Measurements from ENCODE around the gene PRH1.

The PRH1 gene

GRCh38 chr12:10851243-10851858, 32.7 kb downstream of the PRH1 start:
- TF ChIP-seq POLR2AphosphoS5 (IDR thresholded peaks at IDR 0.05; ENCODE audit: low read depth, low read length): no peak
- no peak for TF ChIP-seq TAF1 (IDR thresholded peaks at IDR 0.05; ENCODE audit: low read depth, low read length)
- TF ChIP-seq POLR2A (IDR thresholded peaks at IDR 0.05; ENCODE audit: low read depth, low read length): no peak
- TF ChIP-seq PAX5 (IDR thresholded peaks at IDR 0.05; ENCODE audit: insufficient read depth, low read length, severe bottlenecking): no peak
- no peak for TF ChIP-seq POU2F2 (IDR thresholded peaks at IDR 0.05; ENCODE audit: low read depth, low read length)
- no peak for TF ChIP-seq SPI1 (IDR thresholded peaks at IDR 0.05; ENCODE audit: low read depth, low read length)
- no peak for DNase-seq (ENCODE audit: insufficient read length, low spot score)
- no peak for FAIRE-seq

- FAIRE-seq (no peak), DNase-seq (ENCODE audit: insufficient read length, low spot score) (no peak)
- TF ChIP-seq POLR2A (IDR thresholded peaks at IDR 0.05; ENCODE audit: low read depth, low read length) (no peak), TAF1 (IDR thresholded peaks at IDR 0.05; ENCODE audit: low read depth, low read length) (no peak), POLR2AphosphoS5 (IDR thresholded peaks at IDR 0.05; ENCODE audit: low read depth, low read length) (no peak), PAX5 (IDR thresholded peaks at IDR 0.05; ENCODE audit: insufficient read depth, low read length, severe bottlenecking) (no peak), SPI1 (IDR thresholded peaks at IDR 0.05; ENCODE audit: low read depth, low read length) (no peak), POU2F2 (IDR thresholded peaks at IDR 0.05; ENCODE audit: low read depth, low read length) (no peak)
Measured at GRCh38 chr12:10849425-10849878, 34.6 kb downstream of the PRH1 start, which contains the start of gene PRR4. PRR4 (minus strand) TSS chr12:10849475; CDS start chr12:10849437, 38 bp downstream.

- TF ChIP-seq SPI1 (IDR thresholded peaks at IDR 0.05; ENCODE audit: low read depth, low read length): no peak
- DNase-seq (ENCODE audit: insufficient read length, low spot score) (no peak), FAIRE-seq (no peak)
Measured at GRCh38 chr12:10847744-10848143, 36.3 kb downstream of the PRH1 start.

GRCh38 chr12:10842862-10843261, 41.2 kb downstream of the PRH1 start:
- FAIRE-seq: no peak

GRCh38 chr12:10838461-10838860, 45.6 kb downstream of the PRH1 start:
- no peak for DNase-seq (ENCODE audit: insufficient read length, low spot score)
- FAIRE-seq: no peak
- TF ChIP-seq POLR2A (IDR thresholded peaks at IDR 0.05; ENCODE audit: low read depth, low read length) (no peak), PAX5 (IDR thresholded peaks at IDR 0.05; ENCODE audit: insufficient read depth, low read length, severe bottlenecking) (no peak), POLR2AphosphoS5 (IDR thresholded peaks at IDR 0.05; ENCODE audit: low read depth, low read length) (no peak), TAF1 (IDR thresholded peaks at IDR 0.05; ENCODE audit: low read depth, low read length) (no peak), SPI1 (IDR thresholded peaks at IDR 0.05; ENCODE audit: low read depth, low read length) (no peak), POU2F2 (IDR thresholded peaks at IDR 0.05; ENCODE audit: low read depth, low read length) (no peak)

More at GRCh38 chr12:10842862-10843261, 41.2 kb downstream of the PRH1 start:
- DNase-seq (ENCODE audit: insufficient read length, low spot score): no peak
- TF ChIP-seq POLR2A (IDR thresholded peaks at IDR 0.05; ENCODE audit: low read depth, low read length) (no peak), SPI1 (IDR thresholded peaks at IDR 0.05; ENCODE audit: low read depth, low read length) (no peak), POLR2AphosphoS5 (IDR thresholded peaks at IDR 0.05; ENCODE audit: low read depth, low read length) (no peak), POU2F2 (IDR thresholded peaks at IDR 0.05; ENCODE audit: low read depth, low read length) (no peak), TAF1 (IDR thresholded peaks at IDR 0.05; ENCODE audit: low read depth, low read length) (no peak), PAX5 (IDR thresholded peaks at IDR 0.05; ENCODE audit: insufficient read depth, low read length, severe bottlenecking) (no peak)

All from GM12891 (cell line).